GM18505 (cell line): Measurements from ENCODE around the gene ATP6AP1.

Experiments
- ATAC-seq: cut with Tn5 transposase; IDR thresholded peaks from one replicate; pipeline ENCODE4 v1.9.1; 2021; ENCODE audit not compliant: unreplicated experiment
- POLR2A ChIP-seq: IDR thresholded peaks from 4 replicates; pipeline ENCODE4 v1.6.1; 2011; ENCODE audit warnings: borderline replicate concordance; ENCODE audit not compliant: insufficient read depth, insufficient read length; ENCODE audit errors: extremely low read depth

ATP6AP1 gene

DNA sequence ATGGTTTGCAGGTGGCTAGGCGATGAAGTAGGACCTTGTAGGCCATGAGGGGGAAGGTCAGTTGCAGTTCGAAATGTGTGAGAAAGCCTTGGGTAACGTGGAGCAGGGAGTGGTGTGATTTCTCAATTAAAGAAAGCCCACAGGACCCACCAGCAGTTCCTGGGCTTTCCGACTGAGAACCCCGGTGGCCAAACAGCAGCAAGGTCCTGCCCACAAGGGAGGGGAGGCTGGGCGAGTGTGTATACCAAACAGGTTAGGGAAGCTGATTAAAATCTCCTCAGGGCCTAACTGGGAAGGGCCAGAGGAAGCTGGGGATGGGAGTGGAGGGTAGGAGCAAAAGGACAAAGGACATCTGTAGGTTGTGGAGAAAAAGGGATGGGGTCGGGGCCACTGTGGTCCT lies 2.4 kb downstream of the ATP6AP1 start:
- ATAC-seq: no peak
- TF ChIP-seq POLR2A: no peak

DNA sequence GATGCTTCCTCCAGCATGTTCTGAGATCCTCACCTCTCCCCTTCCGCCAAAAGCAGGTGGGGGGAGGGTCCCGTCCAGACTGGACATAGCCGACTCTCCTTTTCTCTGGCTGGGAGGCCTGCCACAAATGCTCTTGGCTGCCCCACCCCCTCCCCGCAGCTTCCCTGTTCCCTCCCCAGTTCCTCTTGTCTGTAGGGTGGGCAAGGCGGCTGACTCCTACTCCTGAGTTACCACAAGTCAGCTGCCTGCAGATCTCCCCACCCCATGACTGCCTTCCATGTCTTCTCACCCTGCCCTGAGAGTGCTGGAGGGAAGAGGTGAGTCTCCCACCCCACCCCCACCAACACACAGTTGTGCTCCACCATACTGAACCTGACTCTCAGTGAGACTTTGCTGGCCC lies 2.9 kb downstream of the ATP6AP1 start:
- ATAC-seq: no peak
- no peak for TF ChIP-seq POLR2A

DNA sequence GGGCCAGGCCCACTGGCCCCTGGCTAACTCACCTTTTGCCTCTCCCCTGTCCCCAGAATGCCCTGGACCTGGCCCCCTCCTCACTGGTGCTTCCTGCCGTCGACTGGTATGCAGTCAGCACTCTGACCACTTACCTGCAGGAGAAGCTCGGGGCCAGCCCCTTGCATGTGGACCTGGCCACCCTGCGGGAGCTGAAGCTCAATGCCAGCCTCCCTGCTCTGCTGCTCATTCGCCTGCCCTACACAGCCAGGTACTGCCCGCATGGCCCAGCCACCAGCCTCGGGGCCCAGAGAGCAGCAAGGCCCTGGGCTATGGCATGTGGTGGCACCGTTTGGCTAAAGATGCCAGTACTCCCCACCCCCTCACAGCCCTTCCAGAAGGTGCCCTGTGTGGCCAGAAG lies 3.7 kb downstream of the ATP6AP1 start:
- no peak for ATAC-seq
- no peak for TF ChIP-seq POLR2A

DNA sequence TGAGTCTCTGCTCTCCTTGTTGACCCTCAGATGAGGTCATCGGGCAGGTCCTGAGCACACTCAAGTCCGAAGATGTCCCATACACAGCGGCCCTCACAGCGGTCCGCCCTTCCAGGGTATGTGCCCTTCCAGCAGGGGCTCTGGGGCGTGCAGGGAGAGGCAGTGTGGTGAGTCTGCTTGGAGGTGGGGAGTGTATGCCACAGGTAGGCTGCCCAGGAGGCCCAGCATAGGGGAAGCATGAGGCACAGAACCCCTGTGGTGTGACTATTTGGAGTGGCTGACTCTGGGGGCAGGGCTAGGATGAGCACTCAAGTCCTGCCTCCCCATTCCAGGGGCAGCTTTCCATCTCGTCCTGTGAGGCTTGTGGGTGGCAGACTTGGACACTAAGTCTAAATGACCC lies 5.1 kb downstream of the ATP6AP1 start:
- no peak for TF ChIP-seq POLR2A
- ATAC-seq: no peak

DNA sequence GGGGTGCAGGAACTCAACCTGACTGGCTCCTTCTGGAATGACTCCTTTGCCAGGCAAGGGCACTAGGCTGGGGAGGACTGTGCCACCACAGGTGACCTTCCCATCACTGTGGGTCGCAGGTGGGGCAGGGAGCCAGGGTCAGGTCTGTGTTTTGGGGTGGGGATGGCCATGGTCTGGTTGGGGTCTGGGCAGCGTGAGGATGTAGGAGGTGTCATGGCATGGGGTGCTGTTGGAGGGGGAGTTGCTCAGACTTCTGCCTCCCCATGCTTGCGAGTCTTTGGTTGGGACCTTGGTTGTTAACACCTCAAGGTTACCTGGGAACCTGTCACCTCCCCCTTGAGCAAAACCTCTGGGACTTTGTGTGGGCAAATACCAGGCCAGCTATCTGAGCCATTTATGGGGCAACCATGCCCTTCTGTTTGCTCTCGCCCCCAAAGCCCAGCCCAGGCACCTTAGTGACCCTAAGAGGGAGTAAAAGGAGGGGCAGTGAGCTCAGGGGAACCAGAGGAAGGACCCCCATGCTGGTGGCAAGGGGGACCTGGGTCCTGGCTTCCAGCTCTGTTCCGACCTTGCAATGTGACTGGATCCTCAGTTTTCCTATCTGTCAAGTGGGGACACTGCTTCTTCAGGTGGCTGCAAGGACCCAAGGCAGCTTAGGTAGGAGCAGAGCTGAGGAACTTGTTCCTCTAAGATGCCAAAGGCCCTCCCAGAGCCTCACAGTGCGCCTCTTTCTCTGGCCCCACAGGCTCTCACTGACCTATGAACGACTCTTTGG lies 6.1 kb downstream of the ATP6AP1 start:
- ATAC-seq: no peak
- TF ChIP-seq POLR2A: no peak

DNA sequence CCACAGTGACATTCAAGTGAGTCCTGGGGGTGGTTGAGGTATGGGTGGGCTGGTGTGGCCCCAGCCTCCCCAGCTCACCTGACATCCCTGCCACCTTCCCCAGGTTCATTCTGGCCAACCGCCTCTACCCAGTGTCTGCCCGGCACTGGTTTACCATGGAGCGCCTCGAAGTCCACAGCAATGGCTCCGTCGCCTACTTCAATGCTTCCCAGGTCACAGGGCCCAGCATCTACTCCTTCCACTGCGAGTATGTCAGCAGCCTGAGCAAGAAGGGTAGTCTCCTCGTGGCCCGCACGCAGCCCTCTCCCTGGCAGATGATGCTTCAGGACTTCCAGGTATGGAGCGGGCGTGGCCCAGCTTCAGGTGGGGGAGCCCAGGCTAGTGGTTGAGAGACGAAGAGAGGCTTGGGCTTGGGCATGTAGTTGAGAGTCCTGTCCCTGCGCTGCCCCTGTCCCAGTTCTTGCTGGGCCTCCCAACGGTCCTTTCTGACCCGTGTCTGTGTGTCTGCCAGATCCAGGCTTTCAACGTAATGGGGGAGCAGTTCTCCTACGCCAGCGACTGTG lies 6.8 kb downstream of the ATP6AP1 start:
- ATAC-seq: no peak
- no peak for TF ChIP-seq POLR2A

DNA sequence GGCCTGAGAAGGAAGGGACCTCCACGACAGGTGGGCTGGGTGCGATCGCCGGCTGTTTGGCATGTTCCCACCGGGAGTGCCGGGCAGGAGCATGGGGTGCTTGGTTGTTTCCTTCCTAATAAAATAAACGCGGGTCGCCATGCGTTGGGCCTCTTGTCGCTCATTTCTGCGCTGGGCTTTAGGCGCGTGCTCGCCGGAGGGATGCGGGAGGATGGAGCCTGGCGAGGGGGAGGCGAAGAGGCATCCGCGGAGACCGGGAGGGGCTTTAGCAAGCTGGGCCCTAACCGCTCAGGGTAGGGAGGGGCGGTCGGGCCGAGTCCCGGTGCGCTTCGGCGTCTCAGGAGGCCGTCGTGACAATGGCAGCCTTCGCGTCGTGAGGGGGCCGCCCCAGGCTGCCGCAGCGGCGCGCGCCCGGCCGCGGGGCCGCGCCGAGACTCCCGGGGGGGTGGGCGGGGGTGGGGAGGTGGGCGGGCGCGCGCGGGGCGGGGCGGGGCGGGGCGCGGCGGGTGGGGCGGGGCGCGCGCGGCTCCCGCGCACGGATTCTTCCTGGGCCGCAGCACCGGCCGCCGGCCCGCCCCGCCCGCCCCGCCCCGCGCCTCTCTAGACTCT lies 8.0 kb downstream of the ATP6AP1 start:
- peak; percentile 40 for ATAC-seq
- no peak for TF ChIP-seq POLR2A

DNA sequence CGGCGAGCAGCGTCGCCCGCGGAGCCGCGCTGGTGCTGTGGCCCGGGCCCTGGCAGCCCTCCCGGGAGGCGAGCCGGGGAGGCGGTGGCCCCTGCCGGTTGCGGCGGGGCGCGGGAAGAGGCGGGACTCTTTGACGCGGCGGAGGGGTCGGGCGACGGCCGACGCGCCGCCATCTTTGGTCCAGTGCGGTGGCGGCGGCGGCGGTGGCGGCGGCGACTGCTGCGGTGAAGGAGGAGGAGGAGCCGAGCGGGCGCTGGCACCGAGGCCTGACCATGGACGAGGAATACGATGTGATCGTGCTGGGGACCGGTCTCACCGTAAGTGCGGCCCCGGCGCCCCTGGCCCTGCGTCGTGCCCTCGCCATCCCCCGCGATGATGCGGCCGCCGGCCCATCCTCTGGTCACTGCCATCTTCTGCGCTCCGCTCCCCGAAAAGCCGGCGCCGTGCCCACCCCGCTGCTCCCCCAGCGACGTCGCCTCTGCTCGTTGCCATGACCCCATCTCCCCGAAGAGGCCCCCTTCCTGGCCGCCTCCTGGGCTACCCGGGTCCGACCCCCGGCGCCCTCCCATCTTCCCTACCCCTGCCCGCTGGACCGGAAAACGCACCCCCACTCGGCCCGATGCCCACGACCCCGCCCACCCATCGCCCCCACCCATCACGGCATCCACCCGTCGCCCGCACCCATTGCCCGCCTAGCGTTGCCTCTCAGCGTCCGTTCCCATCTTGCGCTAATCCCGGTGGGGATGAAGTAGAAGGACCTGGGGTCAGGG lies 8.7 kb downstream of the ATP6AP1 start, which contains the start of gene GDI1:
Gene GDI1 (plus strand): TSS at position 172 of the 770 bp plus-strand sequence. CDS start 101 bp downstream, at position 273.
- peak; percentile 45 for ATAC-seq
- peak; percentile 50 for TF ChIP-seq POLR2A

DNA sequence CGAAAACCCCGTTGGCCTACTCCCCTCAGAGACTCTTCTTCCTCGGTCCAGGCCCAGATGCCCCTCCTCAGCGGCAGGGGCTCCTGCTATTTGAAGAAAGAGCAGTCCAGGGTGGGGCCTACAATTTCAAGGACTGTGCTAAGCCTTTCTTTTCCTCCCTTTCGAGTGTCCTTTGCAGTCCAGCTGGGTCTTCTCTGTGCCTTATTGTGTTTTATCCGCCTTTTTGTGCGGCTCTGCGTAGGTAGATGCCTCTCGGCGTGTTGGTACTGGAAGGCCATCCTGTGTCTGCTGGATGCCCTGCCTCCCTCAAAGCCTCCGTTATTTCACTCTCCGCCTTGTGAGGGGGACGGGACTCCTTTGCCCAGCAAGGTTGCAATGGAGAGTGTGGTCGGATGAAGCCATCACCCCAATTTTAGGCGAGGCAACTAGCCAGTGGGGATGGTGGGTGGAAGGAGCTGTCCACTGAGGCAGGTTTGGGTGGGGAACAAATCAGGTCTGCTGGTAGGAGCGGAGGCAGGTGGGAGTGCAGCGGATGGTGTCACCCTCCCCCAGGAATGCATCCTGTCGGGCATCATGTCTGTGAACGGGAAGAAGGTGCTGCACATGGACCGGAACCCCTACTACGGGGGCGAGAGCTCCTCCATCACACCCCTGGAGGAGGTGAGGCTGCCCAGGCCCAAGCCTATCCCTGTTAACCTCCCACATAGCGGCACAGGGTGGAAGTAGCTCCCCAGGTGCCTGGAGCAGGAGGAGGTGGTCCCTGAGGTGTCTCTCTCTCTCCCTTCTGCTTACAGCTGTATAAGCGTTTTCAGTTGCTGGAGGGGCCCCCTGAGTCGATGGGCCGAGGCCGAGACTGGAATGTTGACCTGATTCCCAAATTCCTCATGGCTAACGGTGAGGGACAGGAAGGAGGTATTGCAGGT lies 9.8 kb downstream of the ATP6AP1 start:
- no peak for ATAC-seq
- TF ChIP-seq POLR2A: no peak

DNA sequence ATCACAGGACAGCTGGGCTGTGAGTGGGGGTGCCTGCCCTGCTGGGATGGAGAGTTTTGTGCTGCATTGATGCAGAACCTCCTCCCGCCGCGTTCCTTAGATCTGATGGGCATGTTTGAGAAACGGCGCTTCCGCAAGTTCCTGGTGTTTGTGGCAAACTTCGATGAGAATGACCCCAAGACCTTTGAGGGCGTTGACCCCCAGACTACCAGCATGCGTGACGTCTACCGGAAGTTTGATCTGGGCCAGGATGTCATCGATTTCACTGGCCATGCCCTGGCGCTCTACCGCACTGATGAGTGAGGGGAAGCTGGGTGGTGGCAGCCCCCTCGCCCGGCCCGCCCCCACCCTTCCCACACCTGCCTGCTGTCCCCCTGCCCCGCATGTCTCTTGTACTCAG lies 11.4 kb downstream of the ATP6AP1 start:
- no peak for ATAC-seq

DNA sequence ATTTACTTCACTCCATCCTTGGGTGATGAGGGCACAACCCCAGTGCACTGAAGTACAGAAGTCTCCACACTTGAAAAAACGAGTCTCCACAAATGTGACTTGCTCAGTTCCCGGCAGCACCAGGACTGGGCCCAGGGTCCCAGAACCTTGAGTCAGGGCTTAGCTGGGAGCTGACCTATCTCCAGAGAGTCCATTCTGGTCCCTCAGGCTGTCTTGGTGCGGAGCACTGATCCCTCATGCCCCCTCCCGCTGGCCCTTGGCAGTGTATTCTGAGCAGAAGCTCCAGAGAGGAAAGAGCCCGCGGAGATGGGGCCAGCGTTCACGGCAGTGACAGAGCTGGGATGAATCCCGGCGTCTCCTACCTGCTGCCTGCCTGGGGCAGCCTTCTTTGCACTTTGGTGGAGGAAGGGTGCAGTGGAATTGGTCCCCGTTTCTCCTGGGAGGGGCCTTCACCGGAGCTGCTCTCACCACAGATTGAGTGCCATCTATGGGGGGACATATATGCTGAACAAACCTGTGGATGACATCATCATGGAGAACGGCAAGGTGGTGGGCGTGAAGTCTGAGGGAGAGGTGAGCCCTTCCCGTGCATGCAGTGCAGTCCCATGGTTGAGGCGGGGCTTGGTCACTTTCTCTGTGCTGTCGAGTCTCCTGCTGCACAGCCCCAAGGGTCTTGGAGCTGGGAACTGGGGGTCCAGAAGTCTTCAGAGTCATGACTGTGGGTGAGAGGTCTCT lies 12.3 kb downstream of the ATP6AP1 start:
- no peak for TF ChIP-seq POLR2A
- ATAC-seq: no peak

More for the DNA sequence above, 11.4 kb downstream of the ATP6AP1 start:
- no peak for TF ChIP-seq POLR2A

DNA sequence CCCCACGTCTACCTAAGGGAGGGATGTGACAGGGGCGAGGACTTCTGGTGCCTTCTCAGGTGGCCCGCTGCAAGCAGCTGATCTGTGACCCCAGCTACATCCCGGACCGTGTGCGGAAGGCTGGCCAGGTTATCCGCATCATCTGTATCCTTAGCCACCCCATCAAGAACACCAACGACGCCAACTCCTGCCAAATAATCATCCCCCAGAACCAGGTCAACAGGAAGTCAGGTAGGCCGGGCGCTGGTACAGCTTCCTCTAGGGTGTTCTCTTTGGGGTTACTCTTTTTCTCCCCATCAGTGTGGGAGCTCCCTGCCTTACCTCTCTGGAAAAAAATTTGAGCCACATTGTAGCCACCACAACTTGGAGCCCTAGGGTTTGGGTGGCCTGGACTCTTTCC lies 13.1 kb downstream of the ATP6AP1 start:
- ATAC-seq: no peak
- TF ChIP-seq POLR2A: no peak
